ENCODE results near the gene DCP1A.
A peak's percentile ranks its signal among the peaks of the same experiment; 100 is the strongest.
"Not testable (repeated sequence)": the region's sequence is repeated elsewhere in the genome, so short reads cannot be mapped to it uniquely, and the experiment has no call there.

Gene DCP1A

GRCh38 chr3:53328746-53329145, 18.6 kb downstream of the DCP1A start:
- DNase-seq (ENCODE audit: low spot score) = no peak

DNA sequence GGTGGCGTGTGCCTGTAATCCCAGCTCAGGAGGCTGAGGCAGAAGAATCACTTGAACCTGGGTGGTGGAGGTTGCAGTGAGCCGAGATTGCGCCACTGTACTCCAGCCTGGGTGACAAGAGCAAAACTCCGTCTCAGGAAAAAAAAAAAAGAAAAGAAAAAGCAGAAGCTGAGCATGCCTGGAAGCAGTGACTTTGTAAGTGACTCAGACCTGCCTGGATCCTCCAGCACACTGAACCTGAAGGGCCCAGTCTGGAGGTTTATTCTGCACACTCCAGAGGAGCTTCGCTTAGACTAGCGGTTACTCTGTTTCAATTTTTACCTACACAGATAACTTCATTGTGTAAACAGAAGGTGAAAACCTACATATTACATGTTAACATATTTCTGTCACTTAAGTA, 19.4 kb downstream of the DCP1A start:
- not testable (repeated sequence) for DNase-seq (ENCODE audit: low spot score)

DNA sequence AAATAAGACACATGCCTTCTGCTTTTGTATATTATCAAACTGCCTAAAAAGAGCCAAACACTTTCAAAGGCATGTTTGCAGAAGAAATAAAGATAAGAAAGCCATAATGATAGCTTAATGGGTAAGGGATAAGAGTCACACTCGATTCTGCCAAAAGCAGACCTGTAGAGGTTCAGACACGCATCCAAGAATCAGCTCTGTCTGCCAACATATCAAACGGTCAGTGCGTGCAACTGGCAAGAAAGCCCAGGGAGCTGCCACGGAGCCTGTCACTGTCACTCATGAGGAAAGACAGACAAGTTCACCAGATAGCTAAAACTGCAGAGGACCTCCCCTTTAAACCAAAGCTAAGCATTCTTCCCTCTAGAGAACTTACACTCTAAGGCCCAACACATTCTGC, 23.2 kb downstream of the DCP1A start:
- DNase-seq (ENCODE audit: low spot score) = no peak

DNA sequence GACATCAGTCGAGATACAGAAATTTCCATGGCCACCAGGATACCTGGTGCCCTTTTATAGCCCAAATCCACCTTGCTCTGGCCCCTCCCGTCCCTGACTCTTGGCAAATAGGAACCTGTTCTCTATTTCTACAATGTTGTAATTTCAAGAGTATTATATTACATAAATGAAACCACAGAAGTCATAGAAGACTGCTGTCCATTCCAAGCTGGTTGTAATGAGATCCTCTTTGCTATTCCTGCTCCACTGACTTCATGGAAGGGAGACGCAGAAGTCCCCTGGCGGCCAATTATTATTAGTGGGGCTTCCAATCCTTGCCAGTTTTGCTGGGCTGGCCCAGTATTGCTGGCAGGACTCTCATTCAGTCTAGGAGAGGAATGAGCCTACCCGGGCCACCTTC, 26.6 kb downstream of the DCP1A start:
- no peak for DNase-seq (ENCODE audit: low spot score)

DNA sequence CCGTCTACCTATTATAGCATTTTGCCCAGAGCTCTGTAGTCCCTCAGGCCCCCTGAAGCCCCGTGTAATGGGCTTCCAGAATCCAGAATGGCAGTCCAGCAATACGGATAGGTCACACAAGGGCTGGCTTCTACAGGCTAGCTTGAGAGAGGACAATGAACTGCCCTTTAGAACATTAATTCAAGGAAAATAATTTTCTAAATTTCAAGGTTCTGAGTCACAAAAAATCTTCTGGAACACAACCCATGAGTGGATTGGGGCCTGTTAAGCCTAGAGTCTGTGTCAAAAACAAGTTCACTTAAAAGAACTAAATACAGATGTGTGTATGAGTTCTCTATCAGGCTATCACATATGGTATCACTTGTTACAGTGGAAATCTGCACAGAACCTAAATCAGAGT, 28.8 kb downstream of the DCP1A start:
- no peak for DNase-seq (ENCODE audit: low spot score)

DNA sequence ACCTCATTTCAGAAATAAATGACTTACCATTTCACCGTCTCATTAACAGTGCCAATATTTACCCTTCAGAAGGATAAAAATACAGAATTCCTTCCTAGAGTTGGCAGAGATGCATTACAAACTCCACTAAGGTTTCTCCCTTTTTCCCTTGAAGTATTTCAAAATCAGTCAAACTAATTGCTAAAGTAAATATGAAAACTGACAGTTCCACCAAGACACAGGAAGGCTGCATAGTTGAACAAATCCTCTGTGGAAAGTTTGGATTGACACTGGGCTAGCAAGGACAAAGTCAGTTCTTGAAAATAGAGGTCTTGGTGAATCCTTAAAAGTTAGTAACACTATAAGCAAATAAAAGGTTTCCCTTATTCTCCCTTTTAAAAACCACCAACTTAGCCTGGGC, 34.5 kb downstream of the DCP1A start:
- no peak for DNase-seq (ENCODE audit: low spot score)

GRCh38 chr3:53311882-53312281, 35.5 kb downstream of the DCP1A start:
- DNase-seq (ENCODE audit: low spot score) = no peak

GRCh38 chr3:53303957-53304356, 43.4 kb downstream of the DCP1A start:
- DNase-seq (ENCODE audit: low spot score) = no peak

- DNase-seq (ENCODE audit: low spot score) = no peak
Observed at GRCh38 chr3:53303549-53303948, 43.8 kb downstream of the DCP1A start.

DNA sequence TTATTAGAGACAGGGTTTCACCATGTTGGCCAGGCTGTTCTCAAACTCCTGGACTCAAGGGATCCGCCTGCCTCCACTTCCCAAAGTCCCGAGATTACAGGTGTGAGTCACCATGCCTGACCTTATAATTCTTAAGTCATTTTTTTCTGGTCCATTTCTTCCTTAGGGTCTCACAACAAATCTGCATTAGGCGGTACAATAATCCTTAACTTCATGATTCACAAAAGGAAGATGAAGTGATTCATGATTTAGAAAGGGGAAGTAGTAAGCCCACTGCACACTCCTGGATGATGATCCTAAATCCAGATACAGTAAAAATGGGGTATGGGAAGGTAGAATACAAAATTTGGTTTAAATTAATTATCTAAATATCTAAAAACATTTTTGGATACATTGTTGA, 46.5 kb downstream of the DCP1A start:
- peak; percentile 7 for DNase-seq (ENCODE audit: low spot score)

- DNase-seq (ENCODE audit: low spot score) = peak; percentile 81
Observed at GRCh38 chr3:53299611-53300023, 47.7 kb downstream of the DCP1A start.

- DNase-seq (ENCODE audit: low spot score) = no peak
Observed at GRCh38 chr3:53295410-53295809, 51.9 kb downstream of the DCP1A start.

GRCh38 chr3:53293867-53294266, 53.5 kb downstream of the DCP1A start:
- no peak for DNase-seq (ENCODE audit: low spot score)

DNA sequence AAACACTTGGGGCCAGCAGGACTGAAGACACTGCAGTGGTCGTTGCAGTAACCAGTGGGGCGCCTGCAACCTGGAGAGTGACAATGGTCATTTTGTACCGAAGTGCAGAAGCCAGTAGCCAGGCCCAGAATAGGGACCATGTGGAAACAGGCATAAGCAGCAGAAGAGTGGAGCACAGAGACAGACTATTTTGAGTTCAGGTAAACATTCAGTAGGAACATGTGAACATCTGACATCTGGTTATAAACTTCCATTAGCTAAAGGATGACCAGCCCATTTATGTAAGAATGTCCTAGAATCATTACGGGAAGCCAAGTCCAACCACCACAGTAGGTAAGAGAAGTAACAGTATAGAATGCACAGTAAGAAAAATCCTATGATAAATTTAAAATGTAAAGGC, 59.1 kb downstream of the DCP1A start:
- no peak for DNase-seq (ENCODE audit: low spot score)

DNA sequence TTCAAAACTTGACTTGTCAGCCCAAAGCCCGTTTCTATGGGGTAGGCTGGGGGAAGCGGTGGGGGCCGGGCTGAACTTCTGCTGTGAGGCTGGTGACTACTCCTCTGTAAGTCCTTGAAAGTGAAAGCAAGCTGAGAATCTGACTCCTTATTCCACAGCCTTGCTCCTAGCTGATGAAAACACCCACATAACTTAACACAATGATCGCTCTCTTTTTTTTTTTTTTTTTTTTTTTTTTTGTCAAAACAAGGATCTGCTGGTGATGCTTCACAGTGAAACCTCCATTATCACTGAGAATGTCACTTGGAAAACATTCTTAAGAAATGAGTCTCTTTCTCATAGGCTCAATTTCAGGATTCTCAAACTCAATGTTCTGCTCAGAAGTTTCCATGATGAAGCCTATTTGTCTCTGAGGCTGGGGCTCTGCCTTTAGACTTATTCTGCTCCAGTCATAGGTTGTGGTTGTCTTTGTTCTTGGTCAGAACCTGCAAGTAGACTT, 60.2 kb downstream of the DCP1A start:
- no peak for DNase-seq (ENCODE audit: low spot score)

DNA sequence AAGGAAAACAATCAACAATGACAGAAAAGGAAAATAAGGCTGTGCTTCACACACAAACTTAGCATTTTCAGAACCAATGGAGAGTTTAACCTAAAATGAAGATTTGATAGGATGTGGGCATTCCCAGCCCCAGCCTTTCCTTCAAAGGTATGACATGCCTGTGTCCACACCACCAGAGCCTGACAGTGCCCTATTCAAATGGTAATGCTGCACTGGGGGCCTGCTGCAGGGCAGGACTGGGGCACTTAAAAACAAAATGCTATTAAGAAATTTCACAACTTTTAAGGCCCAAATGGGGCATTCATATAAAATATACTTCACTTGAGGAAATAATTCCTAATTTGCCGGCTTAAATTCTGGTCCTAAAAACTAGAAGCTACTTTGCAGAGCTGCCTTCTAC, 60.6 kb downstream of the DCP1A start:
- DNase-seq (ENCODE audit: low spot score) = no peak

- no peak for DNase-seq (ENCODE audit: low spot score)
Observed at GRCh38 chr3:53282581-53282980, 64.8 kb downstream of the DCP1A start.

DNA sequence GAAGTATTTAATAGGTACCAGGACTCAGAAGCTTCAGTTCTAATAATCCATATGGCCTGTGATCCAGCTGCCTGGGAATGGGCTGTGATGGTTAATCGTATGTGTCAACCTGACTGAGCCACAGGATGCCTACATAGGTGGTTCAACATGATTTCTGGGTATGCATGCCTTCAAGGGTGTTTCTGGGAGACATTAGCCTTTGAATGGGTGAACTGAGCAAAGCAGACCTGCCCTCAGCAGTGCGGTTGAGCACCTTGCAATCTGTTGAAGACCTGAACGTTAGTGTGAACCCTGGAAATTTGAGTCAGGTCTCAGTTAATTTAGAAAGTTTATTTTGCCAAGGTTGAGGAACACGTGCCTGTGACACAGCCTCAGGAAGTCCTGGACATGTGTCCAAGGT, 68.7 kb downstream of the DCP1A start:
- DNase-seq (ENCODE audit: low spot score) = no peak

GRCh38 chr3:53274938-53275605, 72.3 kb downstream of the DCP1A start:
- no peak for DNase-seq (ENCODE audit: low spot score)

- no peak for DNase-seq (ENCODE audit: low spot score)
Observed at GRCh38 chr3:53273146-53273670, 74.1 kb downstream of the DCP1A start.

- peak; percentile 67 for DNase-seq (ENCODE audit: low spot score)
Observed at GRCh38 chr3:53269888-53270880, 77.2 kb downstream of the DCP1A start.

GRCh38 chr3:53269193-53269592, 78.2 kb downstream of the DCP1A start:
- DNase-seq (ENCODE audit: low spot score) = not testable (repeated sequence)

DNA sequence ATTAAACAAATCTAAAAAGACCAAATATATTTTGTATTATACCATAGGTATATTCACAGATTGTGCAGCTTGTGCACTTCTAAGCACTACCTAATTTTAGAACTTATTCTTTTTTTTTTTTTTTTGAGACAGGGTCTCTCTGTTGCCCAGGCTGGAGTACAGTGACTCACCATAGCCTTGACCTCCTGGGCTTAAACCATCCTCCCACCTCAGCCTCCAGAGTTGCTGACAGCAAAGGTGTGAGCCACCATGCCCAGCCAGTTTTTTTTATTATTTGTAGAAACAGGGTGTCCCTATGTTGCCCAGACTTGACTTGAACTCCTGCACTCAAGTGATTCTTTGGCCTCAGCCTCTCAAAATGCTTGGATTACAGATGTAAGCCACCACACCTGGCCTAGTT, 79.6 kb downstream of the DCP1A start:
- DNase-seq (ENCODE audit: low spot score) = no peak

Measured in RKO (cell line).